ENCODE data around the gene CD1B.

The CD1B gene

GRCh38 chr1:158334526-158335212 lies 3.3 kb upstream of the CD1B start:
- Mint-ChIP-seq H3K27ac (no peak overlapping the region), H3K27me3 (peaks cover 15% of the 10 kb centered on the region), H3K36me3 (ENCODE audit: low read depth) (peaks cover 5% of the 10 kb centered on the region), H3K4me1 (ENCODE audit: low read depth) (peaks cover 19% of the 10 kb centered on the region), H3K4me3 (no peak overlapping the region), H3K9me3 (peaks cover 14% of the 10 kb centered on the region)

- Mint-ChIP-seq H3K9me3 (peaks cover 10% of the 10 kb centered on the region), H3K36me3 (ENCODE audit: low read depth) (peaks cover 5% of the 10 kb centered on the region), H3K27ac (no peak overlapping the region), H3K4me3 (no peak overlapping the region), H3K27me3 (peaks cover 12% of the 10 kb centered on the region), H3K4me1 (ENCODE audit: low read depth) (peaks cover 19% of the 10 kb centered on the region)
These were observed 2.2 kb upstream of the CD1B start for GRCh38 chr1:158333405-158334155.

- H3K4me1 Mint-ChIP-seq (ENCODE audit: low read depth) = peaks cover 19% of the 10 kb centered on the region
- H3K27ac Mint-ChIP-seq = no peak overlapping the region
These were observed 265 bp downstream of the CD1B start for GRCh38 chr1:158331106-158331425.

GRCh38 chr1:158330391-158331105 lies 783 bp downstream of the CD1B start:
- no peaks in the 10 kb centered on the region for H3K9me3 Mint-ChIP-seq
- H3K4me3 Mint-ChIP-seq = no peak overlapping the region
- H3K4me1 Mint-ChIP-seq (ENCODE audit: low read depth) = peaks cover 19% of the 10 kb centered on the region
- peaks cover 10% of the 10 kb centered on the region for H3K27me3 Mint-ChIP-seq
- no peaks in the 10 kb centered on the region for H3K36me3 Mint-ChIP-seq (ENCODE audit: low read depth)
- no peak overlapping the region for H3K27ac Mint-ChIP-seq

More at GRCh38 chr1:158331106-158331425, 265 bp downstream of the CD1B start:
- H3K4me3 Mint-ChIP-seq = no peak overlapping the region
- H3K36me3 Mint-ChIP-seq (ENCODE audit: low read depth) = no peaks in the 10 kb centered on the region
- H3K27me3 Mint-ChIP-seq = peaks cover 10% of the 10 kb centered on the region
- no peaks in the 10 kb centered on the region for H3K9me3 Mint-ChIP-seq

GRCh38 chr1:158329733-158330132 lies 1.6 kb downstream of the CD1B start:
- H3K36me3 Mint-ChIP-seq (ENCODE audit: low read depth) = no peaks in the 10 kb centered on the region
- H3K27me3 Mint-ChIP-seq = peaks cover 10% of the 10 kb centered on the region
- no peak overlapping the region for H3K27ac Mint-ChIP-seq
- H3K9me3 Mint-ChIP-seq = no peaks in the 10 kb centered on the region
- H3K4me1 Mint-ChIP-seq (ENCODE audit: low read depth) = peaks cover 16% of the 10 kb centered on the region
- H3K4me3 Mint-ChIP-seq = no peak overlapping the region

- Mint-ChIP-seq H3K27ac (no peak overlapping the region), H3K27me3 (peaks cover 10% of the 10 kb centered on the region), H3K4me3 (no peak overlapping the region), H3K4me1 (ENCODE audit: low read depth) (peaks cover 16% of the 10 kb centered on the region), H3K9me3 (no peaks in the 10 kb centered on the region), H3K36me3 (ENCODE audit: low read depth) (no peaks in the 10 kb centered on the region)
These were observed 2.0 kb downstream of the CD1B start for GRCh38 chr1:158329300-158329699.

GRCh38 chr1:158328426-158328825 lies 2.9 kb downstream of the CD1B start:
- H3K4me1 Mint-ChIP-seq (ENCODE audit: low read depth) = peaks cover 8% of the 10 kb centered on the region
- H3K36me3 Mint-ChIP-seq (ENCODE audit: low read depth) = no peaks in the 10 kb centered on the region
- H3K4me3 Mint-ChIP-seq = no peak overlapping the region
- H3K27ac Mint-ChIP-seq = no peak overlapping the region
- H3K9me3 Mint-ChIP-seq = peaks cover under 1% of the 10 kb centered on the region
- peaks cover 10% of the 10 kb centered on the region for H3K27me3 Mint-ChIP-seq

GRCh38 chr1:158327481-158327880 lies 3.9 kb downstream of the CD1B start:
- Mint-ChIP-seq H3K27me3 (peaks cover 13% of the 10 kb centered on the region), H3K36me3 (ENCODE audit: low read depth) (no peaks in the 10 kb centered on the region), H3K27ac (no peak overlapping the region), H3K4me1 (ENCODE audit: low read depth) (peaks cover 6% of the 10 kb centered on the region), H3K4me3 (no peak overlapping the region), H3K9me3 (peaks cover 5% of the 10 kb centered on the region)

GRCh38 chr1:158324395-158324794 lies 6.9 kb downstream of the CD1B start:
- H3K9me3 Mint-ChIP-seq = peaks cover 5% of the 10 kb centered on the region
- H3K4me3 Mint-ChIP-seq = no peak overlapping the region
- H3K27ac Mint-ChIP-seq = no peak overlapping the region
- peaks cover 6% of the 10 kb centered on the region for H3K4me1 Mint-ChIP-seq (ENCODE audit: low read depth)
- H3K27me3 Mint-ChIP-seq = peaks cover 18% of the 10 kb centered on the region
- H3K36me3 Mint-ChIP-seq (ENCODE audit: low read depth) = no peaks in the 10 kb centered on the region

GRCh38 chr1:158323866-158324265 lies 7.5 kb downstream of the CD1B start:
- Mint-ChIP-seq H3K4me1 (ENCODE audit: low read depth) (peaks cover 6% of the 10 kb centered on the region), H3K27me3 (peaks cover 18% of the 10 kb centered on the region), H3K27ac (no peak overlapping the region)

GRCh38 chr1:158311066-158311465 lies 20.3 kb downstream of the CD1B start:
- H3K27ac Mint-ChIP-seq = no peak overlapping the region
- H3K9me3 Mint-ChIP-seq = peaks cover 6% of the 10 kb centered on the region
- H3K27me3 Mint-ChIP-seq = peaks cover 4% of the 10 kb centered on the region
- no peaks in the 10 kb centered on the region for H3K36me3 Mint-ChIP-seq (ENCODE audit: low read depth)
- H3K4me1 Mint-ChIP-seq (ENCODE audit: low read depth) = peaks cover 7% of the 10 kb centered on the region
- H3K4me3 Mint-ChIP-seq = no peak overlapping the region

More at GRCh38 chr1:158323866-158324265, 7.5 kb downstream of the CD1B start:
- Mint-ChIP-seq H3K9me3 (peaks cover 5% of the 10 kb centered on the region), H3K4me3 (no peak overlapping the region), H3K36me3 (ENCODE audit: low read depth) (no peaks in the 10 kb centered on the region)

GRCh38 chr1:158310623-158311022 lies 20.7 kb downstream of the CD1B start:
- Mint-ChIP-seq H3K36me3 (ENCODE audit: low read depth) (no peaks in the 10 kb centered on the region), H3K9me3 (peaks cover 6% of the 10 kb centered on the region), H3K27ac (peak overlapping the region; percentile 45), H3K27me3 (peaks cover 8% of the 10 kb centered on the region), H3K4me3 (no peak overlapping the region), H3K4me1 (ENCODE audit: low read depth) (peaks cover 7% of the 10 kb centered on the region)

GRCh38 chr1:158295791-158296190 lies 35.5 kb downstream of the CD1B start:
- Mint-ChIP-seq H3K27me3 (peaks cover 7% of the 10 kb centered on the region), H3K4me1 (ENCODE audit: low read depth) (no peaks in the 10 kb centered on the region), H3K9me3 (peaks cover 7% of the 10 kb centered on the region), H3K27ac (no peak overlapping the region), H3K36me3 (ENCODE audit: low read depth) (no peaks in the 10 kb centered on the region), H3K4me3 (no peak overlapping the region)

GRCh38 chr1:158290321-158290844 lies 40.9 kb downstream of the CD1B start:
- peaks cover 27% of the 10 kb centered on the region for H3K4me1 Mint-ChIP-seq (ENCODE audit: low read depth)
- H3K4me3 Mint-ChIP-seq = no peak overlapping the region
- H3K9me3 Mint-ChIP-seq = no peaks in the 10 kb centered on the region
- H3K27me3 Mint-ChIP-seq = peaks cover 8% of the 10 kb centered on the region
- no peaks in the 10 kb centered on the region for H3K36me3 Mint-ChIP-seq (ENCODE audit: low read depth)
- H3K27ac Mint-ChIP-seq = no peak overlapping the region

- H3K27me3 Mint-ChIP-seq = peaks cover 8% of the 10 kb centered on the region
- H3K4me3 Mint-ChIP-seq = no peak within 1 kb of the TSS
- H3K36me3 Mint-ChIP-seq (ENCODE audit: low read depth) = no peaks in the 10 kb centered on the region
- peaks cover 30% of the 10 kb centered on the region for H3K4me1 Mint-ChIP-seq (ENCODE audit: low read depth)
- H3K9me3 Mint-ChIP-seq = no peaks in the 10 kb centered on the region
- H3K27ac Mint-ChIP-seq = no peak within 1 kb of the TSS
These were observed 41.5 kb downstream of the CD1B start, which contains the start of gene CD1C for GRCh38 chr1:158289811-158290210. CD1C (plus strand) TSS chr1:158289923; CDS start chr1:158290065, 142 bp downstream.
